ENCODE measurements around the gene HOXD3.

The HOXD3 gene

GRCh38 chr2:176164611-176165369 is 7.7 kb downstream of the HOXD3 start:
- no peak for FAIRE-seq

DNA sequence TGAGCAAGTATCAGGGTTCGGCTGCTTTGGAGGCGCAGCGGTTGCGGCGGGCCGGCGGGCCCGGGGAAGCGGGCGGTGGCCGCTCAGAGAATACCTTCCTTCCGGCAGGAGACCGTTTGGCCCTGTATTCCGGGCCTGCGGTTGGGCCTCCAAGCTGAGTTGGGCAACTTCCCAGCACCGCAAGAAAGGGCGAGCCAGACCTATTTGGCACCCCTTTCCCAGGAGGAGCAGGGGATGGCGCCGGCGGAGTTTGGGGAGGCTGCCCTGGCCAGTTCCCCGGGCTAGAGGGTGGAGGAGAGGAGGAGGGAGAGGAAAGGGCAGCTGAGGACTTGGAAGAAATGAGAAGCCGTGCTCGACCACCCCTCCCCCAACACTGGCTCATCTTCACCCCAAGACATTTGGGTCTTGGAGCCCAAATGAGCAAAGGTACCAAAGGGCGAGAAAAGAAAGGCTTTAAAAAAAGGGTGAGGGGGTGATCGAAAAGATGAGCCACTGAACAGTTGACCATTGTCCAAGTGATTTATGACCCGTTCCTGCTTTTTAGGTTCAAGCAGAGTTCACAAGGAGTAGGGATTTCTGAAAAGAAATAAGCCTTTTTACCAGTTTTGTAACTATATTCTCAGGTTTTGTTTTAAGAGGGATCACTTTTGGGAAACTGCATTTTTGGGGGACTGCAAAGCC is 8.4 kb downstream of the HOXD3 start:
- FAIRE-seq: no peak

DNA sequence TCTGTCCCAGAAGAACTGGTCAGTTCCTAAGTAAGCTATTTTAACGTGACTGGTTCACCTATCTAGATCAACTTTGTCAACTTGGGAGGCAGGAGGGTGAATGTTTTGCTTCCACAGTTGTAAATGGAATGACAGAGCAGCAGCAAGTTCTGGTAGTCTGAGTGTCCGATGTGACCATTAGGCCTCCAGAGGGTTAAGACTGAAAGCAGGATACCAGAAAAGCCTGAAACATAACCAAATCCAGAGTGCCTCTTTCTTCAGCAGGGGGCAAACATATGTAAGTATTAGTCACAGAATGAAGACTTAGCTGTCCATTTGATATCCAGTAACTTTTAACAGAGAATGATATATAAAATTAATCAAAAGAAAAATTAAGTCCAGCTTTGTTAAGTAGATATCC is 9.2 kb downstream of the HOXD3 start:
- FAIRE-seq: no peak

GRCh38 chr2:176167398-176167797 is 10.3 kb downstream of the HOXD3 start:
- no peak for FAIRE-seq

DNA sequence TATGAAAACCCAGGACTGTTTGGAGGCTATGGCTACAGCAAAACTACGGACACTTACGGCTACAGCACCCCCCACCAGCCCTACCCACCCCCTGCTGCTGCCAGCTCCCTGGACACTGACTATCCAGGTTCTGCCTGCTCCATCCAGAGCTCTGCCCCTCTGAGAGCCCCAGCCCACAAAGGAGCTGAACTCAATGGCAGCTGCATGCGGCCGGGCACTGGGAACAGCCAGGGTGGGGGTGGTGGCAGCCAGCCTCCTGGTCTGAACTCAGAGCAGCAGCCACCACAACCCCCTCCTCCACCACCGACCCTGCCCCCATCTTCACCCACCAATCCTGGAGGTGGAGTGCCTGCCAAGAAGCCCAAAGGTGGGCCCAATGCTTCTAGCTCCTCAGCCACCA is 12.1 kb downstream of the HOXD3 start:
- no peak for FAIRE-seq

- no peak for FAIRE-seq
Measured at GRCh38 chr2:176169711-176170110, 12.6 kb downstream of the HOXD3 start.

DNA sequence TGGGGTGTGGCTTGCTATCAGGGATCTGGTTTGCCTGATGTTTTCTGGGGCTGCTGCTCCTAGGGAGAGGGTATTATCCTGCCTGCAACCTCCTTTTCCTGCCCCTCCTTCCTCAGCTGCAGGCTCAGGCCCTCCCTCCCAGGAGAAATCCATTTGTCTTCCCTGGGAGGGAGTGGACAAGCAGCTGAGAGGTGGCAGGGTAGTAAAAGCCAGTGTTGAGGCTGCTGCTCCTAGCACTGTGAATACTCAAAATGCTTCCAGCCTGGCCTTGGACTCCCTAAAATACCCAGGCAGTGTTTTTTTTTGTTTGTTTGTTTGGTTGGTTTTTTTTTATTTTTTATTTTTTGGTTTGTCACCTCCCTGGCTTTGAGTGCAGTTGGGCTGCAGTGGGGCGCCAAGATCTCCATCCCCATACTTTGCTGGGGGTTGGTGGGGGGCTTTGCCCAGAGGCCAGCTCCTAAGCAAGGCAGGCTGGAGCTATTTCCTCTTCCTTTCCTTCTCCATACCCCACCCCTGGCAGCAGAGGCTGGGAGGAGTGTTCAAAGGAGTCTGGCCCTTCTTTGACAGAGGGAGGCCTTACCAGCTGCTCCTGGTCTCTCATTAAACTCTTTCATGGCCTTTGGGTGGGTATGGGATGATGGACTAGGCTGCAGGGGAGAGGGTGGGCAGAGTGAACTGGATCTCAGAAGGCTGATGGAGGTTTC is 13.6 kb downstream of the HOXD3 start:
- FAIRE-seq: no peak

GRCh38 chr2:176171351-176172006 is 14.4 kb downstream of the HOXD3 start:
- no peak for FAIRE-seq

DNA sequence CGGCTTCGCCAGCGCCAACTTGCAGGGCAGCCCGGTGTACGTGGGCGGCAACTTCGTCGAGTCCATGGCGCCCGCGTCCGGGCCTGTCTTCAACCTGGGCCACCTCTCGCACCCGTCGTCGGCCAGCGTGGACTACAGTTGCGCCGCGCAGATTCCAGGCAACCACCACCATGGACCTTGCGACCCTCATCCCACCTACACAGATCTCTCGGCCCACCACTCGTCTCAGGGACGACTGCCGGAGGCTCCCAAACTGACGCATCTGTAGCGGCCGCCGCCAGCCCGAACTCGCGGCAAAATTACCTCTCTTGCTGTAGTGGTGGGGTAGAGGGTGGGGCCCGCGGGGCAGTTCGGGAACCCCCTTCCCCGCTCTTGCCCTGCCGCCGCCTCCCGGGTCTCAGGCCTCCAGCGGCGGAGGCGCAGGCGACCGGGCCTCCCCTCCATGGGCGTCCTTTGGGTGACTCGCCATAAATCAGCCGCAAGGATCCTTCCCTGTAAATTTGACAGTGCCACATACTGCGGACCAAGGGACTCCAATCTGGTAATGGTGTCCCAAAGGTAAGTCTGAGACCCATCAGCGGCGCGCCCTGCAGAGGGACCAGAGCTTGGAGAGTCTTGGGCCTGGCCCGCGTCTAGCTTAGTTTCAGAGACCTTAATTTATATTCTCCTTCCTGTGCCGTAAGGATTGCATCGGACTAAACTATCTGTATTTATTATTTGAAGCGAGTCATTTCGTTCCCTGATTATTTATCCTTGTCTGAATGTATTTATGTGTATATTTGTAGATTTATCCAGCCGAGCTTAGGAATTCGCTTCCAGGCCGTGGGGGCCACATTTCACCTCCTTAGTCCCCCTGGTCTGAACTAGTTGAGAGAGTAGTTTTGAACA is 15.1 kb downstream of the HOXD3 start:
- FAIRE-seq: no peak

- FAIRE-seq: no peak
Measured at GRCh38 chr2:176172895-176173566, 15.9 kb downstream of the HOXD3 start.

- FAIRE-seq: no peak
Measured at GRCh38 chr2:176173567-176174381, 16.7 kb downstream of the HOXD3 start.

DNA sequence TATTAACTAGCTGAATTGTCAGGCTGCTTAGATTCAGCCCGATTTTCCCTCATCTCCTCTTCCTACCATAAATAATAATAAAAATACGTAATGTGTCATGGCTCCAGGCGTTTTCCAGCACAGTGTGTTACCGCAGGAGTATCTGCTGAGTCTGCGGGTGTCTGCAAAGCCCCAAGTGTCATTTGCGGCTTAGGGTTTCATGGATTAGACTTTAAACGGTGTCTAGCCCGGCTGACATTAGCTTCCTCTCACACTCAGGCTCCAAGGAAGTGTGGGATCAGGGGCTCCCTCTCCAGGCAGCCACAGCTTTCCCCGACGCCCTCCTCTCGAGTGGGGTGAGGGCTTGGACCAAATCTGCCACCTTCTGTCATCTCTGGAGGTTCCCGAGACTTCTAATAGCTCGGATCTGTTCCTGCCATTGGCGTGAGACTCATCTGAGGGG is 17.3 kb downstream of the HOXD3 start:
- no peak for FAIRE-seq

DNA sequence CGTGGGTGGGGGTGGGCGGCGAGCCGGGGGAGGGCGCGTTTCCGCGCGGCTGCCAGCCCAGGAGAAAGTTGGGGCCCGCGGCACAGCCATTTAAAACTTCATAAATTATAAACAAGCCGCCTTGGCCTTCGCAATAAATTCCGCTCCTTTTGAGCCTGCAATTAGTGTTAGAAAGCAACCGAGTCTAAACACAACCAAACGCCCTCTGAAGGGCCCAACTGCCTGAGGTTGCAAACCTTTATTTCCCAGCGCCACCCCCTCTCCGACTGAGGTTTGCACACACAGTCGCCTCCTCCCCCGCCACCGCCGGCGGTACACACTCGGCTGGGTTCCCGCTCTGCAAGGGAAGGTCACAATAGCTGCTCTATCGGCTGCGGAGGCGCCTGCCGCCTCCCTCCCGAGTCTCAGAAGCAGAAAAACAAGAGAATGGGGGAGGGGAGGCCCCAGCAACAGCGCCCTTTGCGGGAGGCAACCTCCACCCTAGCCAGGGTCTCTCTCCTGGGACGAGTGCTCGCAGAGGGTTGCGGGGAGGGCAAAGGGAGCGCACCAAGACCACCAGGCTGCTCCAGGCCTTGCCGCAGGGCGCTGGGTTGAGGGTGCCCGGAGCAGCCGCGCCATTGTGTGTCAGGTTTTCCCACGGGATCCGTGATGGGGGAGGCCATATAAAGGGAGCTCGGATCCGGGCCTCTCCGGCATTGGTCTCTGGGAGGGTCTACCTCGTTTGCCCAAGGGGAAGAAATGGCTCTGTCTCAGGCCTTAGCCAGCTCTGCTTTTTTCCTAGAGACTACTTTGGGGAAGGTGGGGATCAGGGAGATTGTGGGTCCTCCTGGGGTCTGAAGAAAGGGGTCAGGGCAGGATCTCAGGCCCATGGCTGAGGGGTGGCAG is 18.0 kb downstream of the HOXD3 start:
- FAIRE-seq: no peak

GRCh38 chr2:176175709-176176607 is 18.9 kb downstream of the HOXD3 start:
- no peak for FAIRE-seq

GRCh38 chr2:176177580-176178037 is 20.5 kb downstream of the HOXD3 start:
- no peak for FAIRE-seq

GRCh38 chr2:176178038-176178756 is 21.1 kb downstream of the HOXD3 start:
- FAIRE-seq: no peak

- FAIRE-seq: no peak
Measured at GRCh38 chr2:176178757-176179295, 21.7 kb downstream of the HOXD3 start.

Data from islet of Langerhans (tissue), 1 donor.